Raji (cell line): ENCODE data around the gene PNMA8C.

ENCODE experiments used
- POLR2A ChIP-seq: IDR thresholded peaks from 2 replicates; pipeline ENCODE4 v1.6.1; 2011; ENCODE audit warnings: low read depth, low read length, control low read depth; ENCODE audit not compliant: insufficient read depth

PNMA8C gene

DNA sequence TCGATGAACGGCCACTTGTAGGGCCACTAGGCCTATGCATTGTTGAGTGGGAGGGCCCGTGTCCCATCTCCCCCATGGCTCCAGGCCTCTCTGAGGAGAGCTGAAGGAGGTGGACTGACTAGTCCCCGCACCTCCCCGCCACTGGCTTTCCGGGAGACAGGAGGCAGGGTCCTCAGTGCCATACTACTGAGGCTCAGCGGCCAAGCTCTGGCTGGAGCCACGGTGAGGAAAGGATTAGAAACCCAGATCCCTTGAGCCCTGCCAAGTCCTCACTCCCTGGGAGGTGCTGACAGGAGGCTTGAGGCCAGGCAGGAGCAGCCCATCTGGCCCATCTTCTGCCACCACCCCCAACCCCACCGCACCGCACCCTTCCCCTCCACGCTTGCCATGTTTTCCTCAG lies 44.3 kb downstream of the PNMA8C start:
- no peak for TF ChIP-seq POLR2A

DNA sequence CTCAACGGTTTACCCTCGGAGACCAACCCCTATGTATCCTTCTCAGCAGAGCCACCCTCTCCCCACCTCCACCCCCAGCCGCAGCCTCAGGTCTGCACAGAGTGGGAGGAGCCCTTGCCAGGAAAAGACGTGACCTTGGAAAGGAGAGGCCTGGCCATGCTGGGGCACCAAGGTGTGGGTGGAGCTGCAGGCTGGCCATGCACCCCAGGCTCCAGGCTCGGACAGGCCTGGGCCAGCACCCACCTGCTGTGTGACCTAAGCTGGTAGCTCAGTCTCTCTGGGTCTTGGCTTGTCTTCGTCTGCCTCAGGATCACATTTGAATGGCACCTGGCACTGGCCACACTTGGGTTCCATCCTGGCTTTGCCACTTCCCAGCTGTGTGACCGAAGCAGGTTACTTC lies 44.9 kb downstream of the PNMA8C start:
- TF ChIP-seq POLR2A, result no peak

DNA sequence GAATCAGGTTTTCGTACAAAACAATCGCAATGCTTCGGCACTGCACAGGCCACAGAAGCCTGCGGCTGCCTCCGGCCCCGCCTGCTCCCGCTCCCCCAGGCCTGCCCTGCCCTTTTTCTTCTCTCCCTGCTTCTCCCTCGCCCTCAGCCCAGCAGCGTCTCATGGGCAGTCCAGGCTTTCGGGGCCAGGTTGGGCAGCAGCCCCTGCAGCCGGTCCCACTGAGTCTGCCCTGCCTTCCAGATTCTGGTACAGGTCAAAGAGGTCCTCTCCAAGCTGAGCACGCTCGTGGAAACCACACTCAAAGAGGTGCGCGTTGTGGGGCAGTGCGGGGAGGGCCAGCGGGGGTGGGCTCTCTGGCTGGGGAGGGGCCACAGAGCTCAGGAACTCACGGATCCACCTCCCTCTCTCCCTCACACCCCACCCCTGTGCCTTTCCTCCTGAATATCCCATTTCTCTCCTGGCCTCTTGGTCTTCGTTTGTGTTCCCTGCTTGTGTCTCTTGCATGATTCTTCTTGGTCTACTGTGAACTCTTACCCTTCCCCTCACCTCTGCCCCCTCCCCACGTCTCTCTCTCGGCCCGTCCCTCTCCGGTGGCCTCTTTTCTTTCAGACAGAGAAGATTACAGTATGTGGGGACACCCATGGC lies 45.4 kb downstream of the PNMA8C start:
- TF ChIP-seq POLR2A, result no peak

DNA sequence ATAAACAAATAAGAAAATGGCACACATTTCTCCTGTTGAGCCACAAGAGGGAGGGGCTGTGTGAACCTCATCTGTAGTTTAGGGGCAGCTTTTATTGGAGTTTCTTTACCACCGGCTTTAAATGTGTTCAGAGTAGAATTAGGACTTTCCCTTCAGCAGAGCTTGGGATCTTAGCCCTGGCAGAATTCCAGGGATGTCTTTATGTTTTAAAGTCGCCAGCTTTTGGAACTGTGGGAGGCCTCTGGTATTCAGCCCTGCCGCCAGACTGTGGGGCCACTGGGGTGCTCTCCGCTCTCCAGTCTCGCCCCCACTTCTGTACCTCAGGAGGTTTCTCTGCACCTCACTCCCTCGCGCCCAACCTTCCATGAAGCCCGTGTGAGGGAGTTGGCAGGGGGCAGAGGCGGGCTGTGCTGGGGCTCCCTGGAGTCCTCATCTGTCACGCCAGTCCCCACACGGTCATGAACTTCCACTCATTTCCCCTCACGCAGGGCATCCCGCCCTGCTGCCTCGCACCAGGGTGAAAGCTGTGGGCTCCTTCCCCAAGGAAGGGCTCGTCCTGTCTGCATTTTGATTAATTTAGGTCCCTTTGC lies 46.9 kb downstream of the PNMA8C start:
- TF ChIP-seq POLR2A, result no peak

DNA sequence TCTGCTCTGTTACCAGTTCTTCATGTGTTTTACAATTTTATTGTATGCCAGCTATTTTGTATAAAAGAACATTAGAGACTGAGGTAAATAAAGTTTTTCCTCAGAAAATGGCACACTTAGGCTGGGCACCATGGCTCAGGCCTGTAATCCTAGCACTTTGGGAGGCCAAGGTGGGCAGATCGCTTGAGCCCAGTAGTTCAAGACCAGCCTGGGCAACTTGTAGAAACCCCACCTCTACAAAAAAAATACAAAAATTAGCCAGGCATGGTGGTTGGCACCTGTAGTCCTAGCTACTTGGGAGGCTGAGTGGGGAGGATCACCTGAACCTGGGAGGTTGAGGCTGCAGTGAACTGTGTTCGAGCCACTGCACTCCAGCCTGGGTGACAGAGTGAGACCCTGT lies 47.4 kb downstream of the PNMA8C start:
- no peak for TF ChIP-seq POLR2A

DNA sequence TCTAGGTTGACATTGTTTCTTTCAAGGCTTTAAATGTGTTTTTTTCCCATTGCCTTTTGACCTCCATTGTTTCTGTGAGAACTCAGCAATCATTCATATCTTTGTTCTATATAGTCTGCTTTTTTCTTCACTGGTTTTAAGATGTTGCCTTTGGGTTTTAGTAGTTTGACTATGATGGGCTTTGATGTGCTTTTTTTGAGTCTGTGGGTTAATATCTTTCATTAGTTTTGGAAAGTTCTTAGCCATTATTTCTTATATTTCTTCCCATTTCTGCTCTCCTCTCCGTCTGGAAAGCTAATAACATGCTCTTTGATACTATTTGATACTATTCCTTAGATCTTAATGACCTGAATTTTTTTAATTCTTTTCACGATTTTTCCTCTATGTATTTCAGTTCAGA lies 48.0 kb downstream of the PNMA8C start:
- TF ChIP-seq POLR2A, result no peak

DNA sequence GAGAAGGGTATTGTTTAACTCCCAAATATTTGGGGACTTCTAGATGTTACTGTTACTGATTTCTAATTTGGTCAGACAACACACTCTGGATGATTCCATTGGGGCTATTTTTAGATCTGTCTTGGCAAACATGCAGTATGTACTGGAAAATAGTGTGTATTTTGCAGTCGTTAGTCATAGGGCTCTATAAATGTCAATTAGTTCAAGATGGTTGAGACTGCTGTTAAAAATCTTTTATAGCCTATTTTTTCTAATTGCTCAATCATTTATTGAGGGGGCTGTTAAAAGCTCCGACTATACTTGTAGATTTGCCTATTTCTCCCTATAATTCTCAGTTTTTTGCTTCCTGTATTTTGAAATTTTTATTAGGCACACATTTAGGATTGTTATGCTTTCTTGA lies 50.5 kb downstream of the PNMA8C start:
- no peak for TF ChIP-seq POLR2A

DNA sequence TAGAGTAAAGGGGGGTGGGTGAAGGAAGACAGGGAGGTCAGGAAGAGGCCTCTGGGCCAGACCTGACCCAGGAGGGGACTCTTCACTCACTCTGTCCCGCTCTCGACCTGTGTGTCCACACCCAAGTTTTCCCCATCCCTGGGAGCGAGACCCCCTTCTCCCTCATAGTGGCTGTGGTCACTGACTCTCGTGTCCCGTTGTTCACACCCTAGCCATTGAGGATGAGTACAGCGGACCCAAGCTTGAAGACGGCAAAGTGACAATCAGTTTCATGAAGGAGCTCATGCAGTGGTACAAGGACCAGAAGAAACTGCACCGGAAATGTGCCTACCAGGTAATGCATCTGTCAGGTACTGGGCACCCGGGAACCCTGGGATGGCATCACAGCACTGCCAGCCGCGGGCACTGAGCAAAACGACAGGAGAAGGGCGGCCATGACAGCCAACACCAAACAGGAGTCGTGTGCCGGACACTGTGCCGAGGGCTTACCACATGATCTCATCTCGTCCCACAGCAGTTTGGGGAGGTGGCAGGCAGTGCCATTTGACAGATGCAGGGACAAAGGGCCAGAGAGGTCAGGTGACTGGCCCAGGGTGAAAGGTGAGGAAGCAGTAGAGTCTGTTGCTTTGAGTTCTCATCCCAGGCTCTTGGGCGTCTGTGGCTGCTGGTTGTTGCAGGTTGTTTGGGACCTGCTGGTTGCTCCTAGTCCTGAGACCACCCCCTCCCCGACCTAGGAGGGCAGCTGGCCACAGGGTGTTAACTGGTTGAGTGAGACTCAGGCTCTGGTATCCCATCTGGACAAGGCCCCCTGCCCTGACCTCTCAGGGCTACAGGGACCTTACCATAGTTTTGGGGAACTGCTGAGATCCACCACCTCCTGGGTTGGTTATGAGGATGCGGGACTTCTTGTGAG lies 52.2 kb downstream of the PNMA8C start:
- no peak for TF ChIP-seq POLR2A
